ENCODE data around the gene PAPOLA. TPM values are rescaled to one million over a fixed set of nuclear protein-coding genes. Genes with fewer than 3 reads are reported as not detected.

The PAPOLA gene
- total and polyA plus RNA-seq, 12 donors, result 63.0 to 159 (median 110) TPM

- no peak for DNase-seq
- H3K9me3 ChIP-seq, result no peaks in the 10 kb centered on the region
- 47 to 48% methylated on average over 6 of the region's 6 CpGs for WGBS, 2 donors
- no peak for TF ChIP-seq CTCF (IDR thresholded peaks at IDR 0.05)
- ATAC-seq, result peak in 6 of 8 donors; percentile 14 to 59 (median 44)
- H3K36me3 ChIP-seq, result peaks cover 0 to 19% (median 2%) of the 10 kb centered on the region in 9 donors
- no peak overlapping the region for H3K4me3 ChIP-seq
- peak overlapping the region in 1 of 10 donors; percentile 2 for H3K27ac ChIP-seq
- H3K4me1 ChIP-seq, result peaks cover 0 to 15% (median 14%) of the 10 kb centered on the region in 9 donors
- no peaks in the 10 kb centered on the region for H3K27me3 ChIP-seq
- intact Hi-C loops (cut with DNase I), result no loop called here
Observed at GRCh38 chr14:96574633-96575632, 72.8 kb downstream of the PAPOLA start.

- ATAC-seq (no peak), DNase-seq (no peak)
- 82 to 87% methylated on average over 6 of the region's 6 CpGs for WGBS, 2 donors
- intact Hi-C loops (cut with DNase I), result no loop called here
- Histone ChIP-seq H3K27me3 (no peaks in the 10 kb centered on the region), H3K36me3 (peaks cover 0 to 17% (median 2%) of the 10 kb centered on the region in 9 donors), H3K4me1 (peaks cover 0 to 15% (median 14%) of the 10 kb centered on the region in 9 donors), H3K27ac (no peak overlapping the region), H3K9me3 (no peaks in the 10 kb centered on the region), H3K4me3 (no peak overlapping the region)
- TF ChIP-seq CTCF (IDR thresholded peaks at IDR 0.05), result no peak
Observed at GRCh38 chr14:96576359-96576758, 74.2 kb downstream of the PAPOLA start.

- no peak overlapping the region for H3K4me3 ChIP-seq
- intact Hi-C loops (cut with DNase I), result no loop called here
- DNase-seq, result no peak
- H3K27me3 ChIP-seq, result no peaks in the 10 kb centered on the region
- H3K36me3 ChIP-seq, result peaks cover 0 to 17% (median 2%) of the 10 kb centered on the region in 9 donors
- no peak for TF ChIP-seq CTCF (IDR thresholded peaks at IDR 0.05)
- peak in 3 of 8 donors; percentile 19 to 44 (median 34) for ATAC-seq
- WGBS, 2 donors, result 45 to 58% methylated on average over 3 of the region's 3 CpGs
- H3K27ac ChIP-seq, result no peak overlapping the region
- no peaks in the 10 kb centered on the region for H3K9me3 ChIP-seq
- H3K4me1 ChIP-seq, result peaks cover 0 to 15% (median 14%) of the 10 kb centered on the region in 9 donors
Observed at GRCh38 chr14:96576937-96577336, 74.8 kb downstream of the PAPOLA start.

GRCh38 chr14:96578619-96579018 is 76.4 kb downstream of the PAPOLA start:
- H3K27me3 ChIP-seq, result peaks cover 0 to 1% (median 0%) of the 10 kb centered on the region in 7 donors
- TF ChIP-seq CTCF (IDR thresholded peaks at IDR 0.05), result no peak
- DNase-seq, result no peak
- peaks cover 0 to 15% (median 14%) of the 10 kb centered on the region in 9 donors for H3K4me1 ChIP-seq
- intact Hi-C loops (cut with DNase I), result no loop called here
- peak in 1 of 8 donors; percentile 28 for ATAC-seq
- WGBS, 2 donors, result 81% methylated on average over 6 of the region's 6 CpGs
- H3K36me3 ChIP-seq, result peaks cover 0 to 1% (median 0%) of the 10 kb centered on the region in 9 donors
- no peak overlapping the region for H3K4me3 ChIP-seq
- H3K27ac ChIP-seq, result no peak overlapping the region
- H3K9me3 ChIP-seq, result no peaks in the 10 kb centered on the region
